Measurements from ENCODE around the gene ZNF687.

Gene ZNF687

GRCh38 chr1:151313501-151313900 is 31.4 kb downstream of the ZNF687 start:
- DNase-seq, result no peak

GRCh38 chr1:151314137-151314875 is 32.2 kb downstream of the ZNF687 start:
- no peak for DNase-seq

- DNase-seq, result no peak
Measured at GRCh38 chr1:151315565-151316235, 33.6 kb downstream of the ZNF687 start.

- no peak for DNase-seq
Measured at GRCh38 chr1:151318975-151319374, 36.9 kb downstream of the ZNF687 start.

GRCh38 chr1:151324390-151324930 is 42.4 kb downstream of the ZNF687 start:
- DNase-seq, result no peak

GRCh38 chr1:151325231-151325630 is 43.1 kb downstream of the ZNF687 start:
- no peak for DNase-seq

GRCh38 chr1:151325646-151326429 is 43.7 kb downstream of the ZNF687 start:
- no peak for DNase-seq

- DNase-seq, result no peak
Measured at GRCh38 chr1:151326619-151327222, 44.6 kb downstream of the ZNF687 start.

GRCh38 chr1:151327223-151327902 is 45.3 kb downstream of the ZNF687 start, which contains the start of gene PI4KB:
Gene PI4KB, minus strand, starts transcription at chr1:151327416. Its CDS starts 10,935 bp downstream, at chr1:151316481.
- DNase-seq, result peak; percentile 96

- no peak for DNase-seq
Measured at GRCh38 chr1:151327903-151328674, 46.0 kb downstream of the ZNF687 start.

GRCh38 chr1:151334822-151335221 is 52.7 kb downstream of the ZNF687 start:
- no peak for DNase-seq

GRCh38 chr1:151336556-151336955 is 54.5 kb downstream of the ZNF687 start:
- no peak for DNase-seq

GRCh38 chr1:151340870-151341754 is 59.0 kb downstream of the ZNF687 start:
- DNase-seq, result peak; percentile 38
